PC-3 (cell line): Measurements from ENCODE around the gene TTC12. TPM values are rescaled to one million over a fixed set of nuclear protein-coding genes. Genes with fewer than 3 reads are reported as not detected.

Experiments
- ATAC-seq: fragments of 200-7000 bp; cut with Tn5 transposase; 2 replicates; pipeline ENCODE4 v1.9.1; 2020; ENCODE audit warnings: mild to moderate bottlenecking, moderate library complexity
- BruUV-seq: library from RNA; stranded (reverse); fragments of 400-500 nt; replicated peaks from 2 replicates; lab custom pipeline; 2021; lab: Mats Ljungman, UMichigan
- CTCF ChIA-PET: fragments of 300-600 bp; sonication (Branson Sonifier 250); formaldehyde crosslinking; loops from one replicate; lab custom pipeline; 2022; ENCODE audit warnings: antibody characterized with exemption; lab: Charles Lee
- POLR2A ChIA-PET: fragments of 300-600 bp; sonication (Branson Sonifier 250); formaldehyde crosslinking; loops from one replicate; lab custom pipeline; 2022; ENCODE audit warnings: antibody characterized with exemption; ENCODE audit not compliant: unreplicated experiment; lab: Charles Lee
- DNase-seq: peaks from one replicate; pipeline ENCODE4 v3.0.0-alpha.2; 2015
- H2AFZ ChIP-seq: fragments of 300-600 bp; sonication (generic); 2 replicates; pipeline ENCODE4 v1.6.0; 2016; ENCODE audit warnings: antibody characterized with exemption, low read length
- H3F3A ChIP-seq: fragments of 300-600 bp; sonication (generic); one replicate; pipeline ENCODE4 v1.6.0; 2017; ENCODE audit warnings: antibody characterized with exemption, low read length, control low read depth, mild to moderate bottlenecking; ENCODE audit not compliant: unreplicated experiment
- H3K27ac ChIP-seq: fragments of 300-600 bp; sonication (generic); 2 replicates; pipeline ENCODE4 v1.5.1; 2016; ENCODE audit warnings: mild to moderate bottlenecking, low read length
- H3K27me3 ChIP-seq: fragments of 300-600 bp; sonication (generic); 2 replicates; pipeline ENCODE4 v1.6.1; 2016; ENCODE audit warnings: low read length, mixed read lengths
- H3K36me3 ChIP-seq: fragments of 300-600 bp; sonication (generic); 2 replicates; pipeline ENCODE4 v1.6.1; 2016; ENCODE audit warnings: low read depth, mixed run types, low read length, mixed read lengths
- H3K4me1 ChIP-seq: fragments of 300-600 bp; sonication (generic); 2 replicates; pipeline ENCODE4 v1.5.1; 2016; ENCODE audit warnings: low read length; ENCODE audit not compliant: insufficient read depth
- H3K4me2 ChIP-seq: fragments of 300-600 bp; sonication (generic); 2 replicates; pipeline ENCODE4 v1.6.0; 2016; ENCODE audit warnings: low read length
- H3K4me3 ChIP-seq: fragments of 300-600 bp; sonication (generic); 2 replicates; pipeline ENCODE4 v1.5.1; 2016; ENCODE audit warnings: mild to moderate bottlenecking, low read length, mixed read lengths
- H3K79me2 ChIP-seq: fragments of 300-600 bp; sonication (generic); 2 replicates; pipeline ENCODE4 v1.6.1; 2017; ENCODE audit warnings: low read length, mixed read lengths
- H3K9ac ChIP-seq: fragments of 300-600 bp; sonication (generic); 2 replicates; pipeline ENCODE4 v1.6.0; 2016; ENCODE audit warnings: mild to moderate bottlenecking, low read length
- H3K9me2 ChIP-seq: fragments of 300-600 bp; sonication (generic); replicated peaks from 2 replicates; pipeline ENCODE4 v1.6.1; 2016; ENCODE audit warnings: mixed run types, low read length, mixed read lengths
- H3K9me3 ChIP-seq: fragments of 300-600 bp; sonication (generic); 2 replicates; pipeline ENCODE4 v1.6.1; 2016; ENCODE audit warnings: low read length, mixed read lengths
- H4K20me1 ChIP-seq: fragments of 300-600 bp; sonication (generic); 2 replicates; pipeline ENCODE4 v1.6.1; 2016; ENCODE audit warnings: low read length, mixed read lengths
- EZH2 ChIP-seq: fragments of 300-600 bp; sonication (generic); IDR thresholded peaks from one replicate; pipeline ENCODE4 v1.6.1; 2017; ENCODE audit warnings: antibody characterized with exemption, mild to moderate bottlenecking, low read length; ENCODE audit not compliant: unreplicated experiment
- EZH2phosphoT487 ChIP-seq: fragments of 300-600 bp; sonication (generic); IDR thresholded peaks from 2 replicates; pipeline ENCODE4 v1.6.1; 2018; ENCODE audit warnings: mild to moderate bottlenecking, antibody characterized with exemption, low read length, borderline replicate concordance
- intact Hi-C: fragments of 100-400 bp; cut with micrococcal nuclease; formaldehyde crosslinking; loops from 2 replicates; pipeline ENCODE4 v1.9.0; 2023
- total RNA-seq: library from RNA; depleted of rRNA; stranded (reverse); fragments of >200 nt; gene quantifications from 2 replicates; pipeline ENCODE4 v1.2.3, GENCODE V29; 2014
- TF ChIP-seq, protein P1 (sequence below): fragments of 300-600 bp; sonication (generic); conservative IDR thresholded peaks from 2 replicates; pipeline ENCODE4 v1.5.1; 2017; ENCODE audit warnings: antibody characterized with exemption, low read depth, mild to moderate bottlenecking, low read length

The TTC12 gene
- total RNA-seq, 1 experiment from 2014 or later: 13.1 TPM

DNA sequence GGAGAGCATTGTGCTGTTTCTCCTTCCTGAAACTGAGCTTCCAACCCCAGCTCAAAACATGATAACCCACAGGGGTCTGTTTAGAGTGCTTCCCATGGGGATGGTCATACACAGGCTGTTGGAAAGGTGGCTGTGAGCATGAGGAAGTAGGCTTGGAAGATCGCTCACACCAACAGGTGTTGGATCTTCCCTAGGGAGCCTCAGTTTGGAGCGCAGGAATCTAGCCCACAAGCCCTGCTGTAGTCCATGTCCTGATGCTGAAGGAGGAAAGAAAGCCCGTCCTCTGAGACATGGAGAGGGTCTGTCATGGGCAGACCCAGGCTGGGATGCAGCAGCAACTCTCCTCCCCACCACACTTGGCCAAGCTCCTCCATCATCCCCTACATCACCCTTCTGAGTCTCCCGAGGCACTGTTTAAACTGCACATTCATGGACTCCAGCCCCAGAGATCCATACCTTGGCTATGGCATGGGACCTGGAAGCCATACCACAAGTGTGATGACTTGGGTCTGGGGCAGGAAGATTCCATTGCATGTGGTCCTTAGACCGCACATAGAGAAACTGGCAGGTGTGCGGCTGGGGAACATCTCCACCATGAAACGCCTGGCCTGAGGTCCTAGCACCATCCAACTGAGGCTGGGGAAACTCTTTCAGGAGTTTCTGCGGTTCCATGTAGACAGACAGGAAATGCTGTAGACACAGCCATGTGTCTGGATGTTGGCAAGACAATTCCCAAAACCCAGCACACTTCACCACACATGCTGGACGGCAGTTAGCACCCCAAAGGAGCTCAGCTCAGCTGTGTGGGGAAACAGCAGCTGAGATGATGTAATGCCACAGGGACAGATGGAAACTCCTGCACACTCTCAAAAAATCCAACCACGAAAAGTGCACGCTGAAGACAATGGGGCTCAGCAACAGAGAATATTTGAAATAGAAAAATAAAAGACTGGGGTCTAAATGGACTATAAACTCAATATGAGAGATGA, 27.6 kb upstream of the TTC12 start:
- no peaks in the 10 kb centered on the region for H3K36me3 ChIP-seq
- H3K4me3 ChIP-seq: no peak overlapping the region
- no peak overlapping the region for H3K9ac ChIP-seq
- peaks cover 21% of the 10 kb centered on the region; the same call in 1 of the 2 replicates for H3K27me3 ChIP-seq
- H3K9me2 ChIP-seq: no peaks in the 10 kb centered on the region
- no peak overlapping the region for H3K27ac ChIP-seq
- H3K79me2 ChIP-seq: no peaks in the 10 kb centered on the region
- intact Hi-C loops: loop anchor here (5.0 kb wide), 1 partner anchor 1070 kb away; no protein-coding TSS in a partner anchor
- POLR2A ChIA-PET: no interaction called here
- H4K20me1 ChIP-seq: no peaks in the 10 kb centered on the region
- H2AFZ ChIP-seq: no peak overlapping the region
- TF ChIP-seq, protein P1, sequence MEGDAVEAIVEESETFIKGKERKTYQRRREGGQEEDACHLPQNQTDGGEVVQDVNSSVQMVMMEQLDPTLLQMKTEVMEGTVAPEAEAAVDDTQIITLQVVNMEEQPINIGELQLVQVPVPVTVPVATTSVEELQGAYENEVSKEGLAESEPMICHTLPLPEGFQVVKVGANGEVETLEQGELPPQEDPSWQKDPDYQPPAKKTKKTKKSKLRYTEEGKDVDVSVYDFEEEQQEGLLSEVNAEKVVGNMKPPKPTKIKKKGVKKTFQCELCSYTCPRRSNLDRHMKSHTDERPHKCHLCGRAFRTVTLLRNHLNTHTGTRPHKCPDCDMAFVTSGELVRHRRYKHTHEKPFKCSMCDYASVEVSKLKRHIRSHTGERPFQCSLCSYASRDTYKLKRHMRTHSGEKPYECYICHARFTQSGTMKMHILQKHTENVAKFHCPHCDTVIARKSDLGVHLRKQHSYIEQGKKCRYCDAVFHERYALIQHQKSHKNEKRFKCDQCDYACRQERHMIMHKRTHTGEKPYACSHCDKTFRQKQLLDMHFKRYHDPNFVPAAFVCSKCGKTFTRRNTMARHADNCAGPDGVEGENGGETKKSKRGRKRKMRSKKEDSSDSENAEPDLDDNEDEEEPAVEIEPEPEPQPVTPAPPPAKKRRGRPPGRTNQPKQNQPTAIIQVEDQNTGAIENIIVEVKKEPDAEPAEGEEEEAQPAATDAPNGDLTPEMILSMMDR: no peak
- TF ChIP-seq EZH2phosphoT487 (no peak), EZH2 (no peak)
- no peak overlapping the region for H3K4me2 ChIP-seq
- DNase-seq (no peak), ATAC-seq (no peak)
- CTCF ChIA-PET: interaction anchor here (0.5 kb wide), 1 partner anchor 84 kb away, joined by 3 read pairs; no protein-coding TSS in a partner anchor
- H3K4me1 ChIP-seq: no peaks in the 10 kb centered on the region
- H3F3A ChIP-seq: no peaks in the 10 kb centered on the region
- no peaks in the 10 kb centered on the region for H3K9me3 ChIP-seq
- BruUV-seq: no TSS peak

DNA sequence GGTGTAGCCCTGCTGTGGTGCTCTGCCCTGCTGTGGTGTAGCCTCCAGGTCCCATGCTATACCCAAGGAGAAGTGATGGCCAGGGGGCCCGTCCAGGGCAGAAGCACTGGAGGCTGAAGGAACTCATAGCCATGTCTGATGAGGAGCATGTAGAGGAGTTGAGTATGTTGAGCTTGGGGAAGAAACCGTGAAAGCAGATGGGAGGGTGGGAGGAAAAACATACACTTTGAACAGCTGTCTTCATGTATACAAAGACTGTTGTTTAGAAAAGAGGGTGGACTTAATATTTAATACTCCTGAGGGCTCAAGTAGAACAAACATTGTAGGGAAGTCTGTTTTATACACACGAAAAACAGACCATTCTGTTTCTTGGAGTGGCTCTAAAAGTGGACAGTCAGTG, 26.6 kb upstream of the TTC12 start:
- TF ChIP-seq, protein P1: no peak
- TF ChIP-seq EZH2phosphoT487 (no peak), EZH2 (no peak)
- Histone ChIP-seq H3K4me2 (no peak overlapping the region), H3F3A (no peaks in the 10 kb centered on the region), H3K9me3 (no peaks in the 10 kb centered on the region), H3K27ac (no peak overlapping the region), H3K9ac (no peak overlapping the region), H3K36me3 (no peaks in the 10 kb centered on the region), H3K4me3 (no peak overlapping the region), H2AFZ (no peak overlapping the region), H4K20me1 (no peaks in the 10 kb centered on the region), H3K4me1 (no peaks in the 10 kb centered on the region), H3K9me2 (no peaks in the 10 kb centered on the region), H3K79me2 (no peaks in the 10 kb centered on the region), H3K27me3 (peaks cover 21% of the 10 kb centered on the region; the same call in 1 of the 2 replicates)
- no peak for ATAC-seq
- POLR2A ChIA-PET: no interaction called here
- CTCF ChIA-PET: no interaction called here
- no TSS peak for BruUV-seq
- intact Hi-C loops: loop anchor here (5.0 kb wide), 1 partner anchor 1070 kb away; no protein-coding TSS in a partner anchor
- no peak for DNase-seq
